Measurements from ENCODE around the gene PRSS53. TPM values are rescaled to one million over a fixed set of nuclear protein-coding genes. Genes with fewer than 3 reads are reported as not detected.

The PRSS53 gene
- total and polyA plus RNA-seq, 4 donors, result 0.51 to 14.5 (median 3.0) TPM

- no peaks in the 10 kb centered on the region for H3K27me3 ChIP-seq (ENCODE audit: control insufficient read depth in 4 of 4, insufficient read depth in 4 of 4, low read length in 3 of 4)
- peaks cover 5 to 59% (median 26%) of the 10 kb centered on the region in 4 donors for H3K36me3 ChIP-seq (ENCODE audit: control insufficient read depth in 4 of 4, insufficient read depth in 3 of 4, low read depth in 1 of 4, low read length in 3 of 4)
- H3K9ac ChIP-seq (ENCODE audit: low read depth in 1 of 2, low read length in 2 of 2), result no peak overlapping the region
- H3K9me3 ChIP-seq (ENCODE audit: control insufficient read depth in 4 of 4, low read length in 3 of 4), result no peaks in the 10 kb centered on the region
- DNase-seq (ENCODE audit: low spot score), result no peak
- TF ChIP-seq HNF4A (conservative IDR thresholded peaks at IDR 0.05), result no peak
- TF ChIP-seq, protein P1, sequence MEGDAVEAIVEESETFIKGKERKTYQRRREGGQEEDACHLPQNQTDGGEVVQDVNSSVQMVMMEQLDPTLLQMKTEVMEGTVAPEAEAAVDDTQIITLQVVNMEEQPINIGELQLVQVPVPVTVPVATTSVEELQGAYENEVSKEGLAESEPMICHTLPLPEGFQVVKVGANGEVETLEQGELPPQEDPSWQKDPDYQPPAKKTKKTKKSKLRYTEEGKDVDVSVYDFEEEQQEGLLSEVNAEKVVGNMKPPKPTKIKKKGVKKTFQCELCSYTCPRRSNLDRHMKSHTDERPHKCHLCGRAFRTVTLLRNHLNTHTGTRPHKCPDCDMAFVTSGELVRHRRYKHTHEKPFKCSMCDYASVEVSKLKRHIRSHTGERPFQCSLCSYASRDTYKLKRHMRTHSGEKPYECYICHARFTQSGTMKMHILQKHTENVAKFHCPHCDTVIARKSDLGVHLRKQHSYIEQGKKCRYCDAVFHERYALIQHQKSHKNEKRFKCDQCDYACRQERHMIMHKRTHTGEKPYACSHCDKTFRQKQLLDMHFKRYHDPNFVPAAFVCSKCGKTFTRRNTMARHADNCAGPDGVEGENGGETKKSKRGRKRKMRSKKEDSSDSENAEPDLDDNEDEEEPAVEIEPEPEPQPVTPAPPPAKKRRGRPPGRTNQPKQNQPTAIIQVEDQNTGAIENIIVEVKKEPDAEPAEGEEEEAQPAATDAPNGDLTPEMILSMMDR (IDR thresholded peaks at IDR 0.05; ENCODE audit: low read depth, low read length, missing input control), result no peak
- TF ChIP-seq SP1 (IDR thresholded peaks at IDR 0.05), result no peak
- no peak for TF ChIP-seq ZBTB33 (IDR thresholded peaks at IDR 0.05)
- TF ChIP-seq FOXA1 (IDR thresholded peaks at IDR 0.05), result no peak
- no peak for TF ChIP-seq NR2F2 (IDR thresholded peaks at IDR 0.05)
- TF ChIP-seq FOXA2 (IDR thresholded peaks at IDR 0.05), result no peak
- no peak for TF ChIP-seq RAD21 (IDR thresholded peaks at IDR 0.05)
- no peak for TF ChIP-seq YY1 (IDR thresholded peaks at IDR 0.05)
- TF ChIP-seq TAF1 (conservative IDR thresholded peaks at IDR 0.05), result no peak
- TF ChIP-seq GABPA (IDR thresholded peaks at IDR 0.05 in 1 of 2, conservative IDR thresholded peaks at IDR 0.05 in 1 of 2), result no peak
- TF ChIP-seq JUND (IDR thresholded peaks at IDR 0.05), result no peak
- TF ChIP-seq, protein P2, sequence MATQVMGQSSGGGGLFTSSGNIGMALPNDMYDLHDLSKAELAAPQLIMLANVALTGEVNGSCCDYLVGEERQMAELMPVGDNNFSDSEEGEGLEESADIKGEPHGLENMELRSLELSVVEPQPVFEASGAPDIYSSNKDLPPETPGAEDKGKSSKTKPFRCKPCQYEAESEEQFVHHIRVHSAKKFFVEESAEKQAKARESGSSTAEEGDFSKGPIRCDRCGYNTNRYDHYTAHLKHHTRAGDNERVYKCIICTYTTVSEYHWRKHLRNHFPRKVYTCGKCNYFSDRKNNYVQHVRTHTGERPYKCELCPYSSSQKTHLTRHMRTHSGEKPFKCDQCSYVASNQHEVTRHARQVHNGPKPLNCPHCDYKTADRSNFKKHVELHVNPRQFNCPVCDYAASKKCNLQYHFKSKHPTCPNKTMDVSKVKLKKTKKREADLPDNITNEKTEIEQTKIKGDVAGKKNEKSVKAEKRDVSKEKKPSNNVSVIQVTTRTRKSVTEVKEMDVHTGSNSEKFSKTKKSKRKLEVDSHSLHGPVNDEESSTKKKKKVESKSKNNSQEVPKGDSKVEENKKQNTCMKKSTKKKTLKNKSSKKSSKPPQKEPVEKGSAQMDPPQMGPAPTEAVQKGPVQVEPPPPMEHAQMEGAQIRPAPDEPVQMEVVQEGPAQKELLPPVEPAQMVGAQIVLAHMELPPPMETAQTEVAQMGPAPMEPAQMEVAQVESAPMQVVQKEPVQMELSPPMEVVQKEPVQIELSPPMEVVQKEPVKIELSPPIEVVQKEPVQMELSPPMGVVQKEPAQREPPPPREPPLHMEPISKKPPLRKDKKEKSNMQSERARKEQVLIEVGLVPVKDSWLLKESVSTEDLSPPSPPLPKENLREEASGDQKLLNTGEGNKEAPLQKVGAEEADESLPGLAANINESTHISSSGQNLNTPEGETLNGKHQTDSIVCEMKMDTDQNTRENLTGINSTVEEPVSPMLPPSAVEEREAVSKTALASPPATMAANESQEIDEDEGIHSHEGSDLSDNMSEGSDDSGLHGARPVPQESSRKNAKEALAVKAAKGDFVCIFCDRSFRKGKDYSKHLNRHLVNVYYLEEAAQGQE (IDR thresholded peaks at IDR 0.05), result no peak
- no peak overlapping the region for H3K27ac ChIP-seq (ENCODE audit: low read depth in 1 of 2, low read length in 2 of 2)
- H3K4me3 ChIP-seq (ENCODE audit: low read depth in 1 of 3, low read length in 3 of 3), result no peak overlapping the region
- no peaks in the 10 kb centered on the region for H3K4me1 ChIP-seq (ENCODE audit: control insufficient read depth in 4 of 4, insufficient read depth in 4 of 4, low read length in 3 of 4)
- 74% methylated on average over 9 of the region's 9 CpGs for WGBS
Observed at GRCh38 chr16:31083081-31083480, 5.7 kb downstream of the PRSS53 start.

GRCh38 chr16:31082368-31083045, 6.2 kb downstream of the PRSS53 start:
- DNase-seq (ENCODE audit: low spot score), result no peak
- Histone ChIP-seq H3K27me3 (ENCODE audit: control insufficient read depth in 4 of 4, insufficient read depth in 4 of 4, low read length in 3 of 4) (no peaks in the 10 kb centered on the region), H3K9me3 (ENCODE audit: control insufficient read depth in 4 of 4, low read length in 3 of 4) (no peaks in the 10 kb centered on the region), H3K36me3 (ENCODE audit: control insufficient read depth in 4 of 4, insufficient read depth in 3 of 4, low read depth in 1 of 4, low read length in 3 of 4) (peaks cover 5 to 64% (median 28%) of the 10 kb centered on the region in 4 donors), H3K9ac (ENCODE audit: low read depth in 1 of 2, low read length in 2 of 2) (no peak overlapping the region), H3K4me3 (ENCODE audit: low read depth in 1 of 3, low read length in 3 of 3) (no peak overlapping the region), H3K27ac (ENCODE audit: low read depth in 1 of 2, low read length in 2 of 2) (no peak overlapping the region), H3K4me1 (ENCODE audit: control insufficient read depth in 4 of 4, insufficient read depth in 4 of 4, low read length in 3 of 4) (no peaks in the 10 kb centered on the region)
- no peak for TF ChIP-seq ZBTB33 (IDR thresholded peaks at IDR 0.05)
- no peak for TF ChIP-seq HNF4G (IDR thresholded peaks at IDR 0.05)
- 87% methylated on average over 14 of the region's 14 CpGs for WGBS

Data from liver (tissue), 9 donors.